SK-N-MC (cell line): ENCODE results near the gene GLG1.
"Not testable (repeated sequence)": the region's sequence is repeated elsewhere in the genome, so short reads cannot be mapped to it uniquely, and the experiment has no call there.

Experiments
- EZH2 ChIP-seq: fragments of 200-600 bp; sonication (generic); IDR thresholded peaks from one replicate; pipeline ENCODE4 v1.6.1; 2017; ENCODE audit warnings: antibody characterized with exemption
- POLR2AphosphoS5 ChIP-seq: IDR thresholded peaks from 2 replicates; pipeline ENCODE4 v1.6.1; 2012; ENCODE audit warnings: mild to moderate bottlenecking, low read depth, low read length, borderline replicate concordance

DNA sequence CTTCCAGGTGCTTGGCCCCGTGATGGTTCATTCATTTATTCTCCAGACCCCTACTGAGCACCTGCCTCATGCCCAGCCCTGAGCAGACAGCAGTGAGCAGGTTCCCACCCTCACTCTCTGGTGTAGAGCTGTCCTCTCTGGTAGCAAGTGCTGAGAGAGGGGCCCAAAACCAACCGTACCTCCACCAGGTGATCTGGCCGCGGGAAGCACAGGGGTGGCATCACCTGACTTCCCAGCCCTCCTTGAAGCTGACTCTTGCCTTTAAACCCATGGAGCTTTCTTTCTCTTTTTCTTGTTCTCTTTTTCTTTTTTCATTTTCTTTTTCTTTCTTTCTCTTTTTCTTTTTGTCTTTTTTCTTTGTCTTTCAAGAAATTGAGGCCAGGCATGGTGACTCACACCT is 206.7 kb downstream of the GLG1 start:
- not testable (repeated sequence) for TF ChIP-seq POLR2AphosphoS5, EZH2
